ENCODE results near the gene MRO.

Gene MRO

DNA sequence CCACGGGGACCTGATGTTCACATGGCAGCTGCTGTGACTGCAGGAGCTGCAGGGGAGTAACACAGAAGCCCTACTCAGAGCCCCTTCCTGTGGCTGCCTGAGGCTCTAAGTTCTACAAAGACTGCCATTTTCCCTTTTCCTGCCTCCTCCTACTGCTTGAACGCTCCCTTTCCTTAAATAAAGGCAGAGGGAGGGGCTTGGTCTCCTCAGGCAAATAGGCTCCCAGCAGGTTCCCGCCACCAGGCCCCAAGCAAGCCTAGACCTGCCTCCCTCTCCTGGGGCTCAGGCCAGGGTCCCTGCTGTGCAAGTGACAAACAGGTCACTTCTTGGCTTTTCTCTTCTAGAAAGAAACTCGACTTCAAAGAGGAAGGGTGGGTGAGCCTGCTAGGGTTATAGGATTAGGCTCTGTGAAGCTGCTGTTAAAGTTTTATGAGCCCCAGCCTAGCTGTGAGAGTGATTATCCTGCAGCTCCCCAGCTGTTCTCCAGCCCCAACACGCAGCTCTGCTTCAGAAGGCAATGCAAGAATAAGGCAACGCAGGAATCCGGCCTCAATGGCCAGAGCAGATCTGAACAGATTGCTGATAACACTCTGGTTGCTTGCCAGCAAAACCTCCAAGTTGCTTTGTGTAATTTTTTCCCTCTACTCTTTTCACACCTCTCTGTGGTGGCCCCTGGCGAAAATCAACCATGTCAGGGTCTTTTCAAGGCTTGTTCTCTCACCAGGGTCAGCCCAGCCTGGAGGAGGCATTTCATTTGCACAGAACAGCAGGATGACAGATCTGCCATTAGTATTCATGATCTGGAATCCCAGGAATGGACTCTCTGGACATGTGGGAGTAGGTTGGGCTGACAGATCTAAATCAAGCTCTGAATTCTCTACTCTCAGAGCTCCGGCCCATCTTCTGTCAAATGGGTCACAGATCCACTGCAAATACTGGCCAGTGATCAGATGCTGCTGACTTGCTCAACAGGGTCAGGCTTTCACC lies 71.3 kb downstream of the MRO start:
- no peak for DNase-seq (ENCODE audit: low read depth in 3 of 3, low spot score in 1 of 3)

DNA sequence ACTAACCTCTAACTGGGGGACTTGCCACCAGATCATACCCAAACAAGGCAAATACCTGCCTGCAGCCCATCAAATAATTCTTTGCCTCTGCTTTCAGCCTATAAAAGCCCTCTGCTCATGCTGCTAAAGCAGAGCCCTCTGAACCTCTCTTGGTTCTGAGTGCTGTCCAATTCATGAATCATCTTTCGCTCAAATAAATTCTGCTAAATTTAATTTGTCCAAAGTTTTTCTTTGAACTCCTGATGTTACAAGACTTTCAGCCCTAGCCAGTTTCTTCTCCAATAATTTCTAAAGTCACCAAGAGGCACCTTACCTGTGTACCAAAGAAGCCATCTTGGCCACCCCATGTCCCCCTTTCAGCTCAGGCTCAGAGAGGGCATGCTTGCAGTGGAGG lies 72.0 kb downstream of the MRO start:
- no peak for DNase-seq (ENCODE audit: low read depth in 3 of 3, low spot score in 1 of 3)

DNA sequence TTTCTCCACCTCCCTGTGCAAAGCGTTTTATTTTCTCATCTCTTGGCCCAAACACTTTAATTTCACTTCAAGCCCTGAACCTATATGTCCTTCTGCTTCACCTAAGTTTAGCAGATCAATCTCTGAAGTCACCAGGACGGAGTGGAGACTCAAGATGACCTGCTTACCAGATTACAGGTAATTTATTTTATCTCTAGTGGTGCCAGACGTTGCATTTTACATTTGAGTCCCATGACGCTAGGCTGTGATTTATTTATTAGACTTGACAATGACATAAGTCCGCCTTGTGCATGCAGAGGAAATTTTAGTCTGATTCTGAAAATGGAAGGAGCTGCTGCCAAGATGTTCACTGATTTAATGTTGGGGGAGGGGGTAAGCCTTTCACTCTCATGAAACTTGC lies 73.9 kb downstream of the MRO start:
- DNase-seq (ENCODE audit: low read depth in 3 of 3, low spot score in 1 of 3), result no peak

Data from stimulated activated CD4-positive, alpha-beta T cell treated with anti-CD3 and anti-CD28 coated beads, TNF-alpha, amount 100 ng/mL, for 1 hour (primary cell).